Heart left ventricle (tissue), 13 donors: Measurements from ENCODE around the gene CBX6.

Experiments used
- CTCF ChIP-seq, 12 donors: fragments of 200-600 bp; sonication (generic) in 4 of 12; IDR thresholded peaks; one replicate each; pipeline versions ENCODE4 v1.5.0 to v1.8.0; 2018 to 2022; ENCODE audit warnings: antibody characterized with exemption in 12 of 12, mild to moderate bottlenecking in 5 of 12
- POLR2A ChIP-seq, 2 donors: fragments of 450-650 bp; IDR thresholded peaks; one replicate each; pipeline ENCODE4 v1.6.1; 2017; ENCODE audit warnings: antibody characterized with exemption in 2 of 2, mild to moderate bottlenecking in 2 of 2, moderate library complexity in 2 of 2
- donor health status: ischemic (EF 13 %, LVEDD 7.1; RV severe dilation, severe dysfunction).
- donor health status: DM: no; HTN: yes; CAD: no.
- donor health status: DM: no; HTN: no; CAD: no.
- donor health status: ischemic (EF 25% LVEDD 6.9; RV normal size, moderate dysfunction).
- donor health status: ischemic (EF 25% LVEDD 5.7; RV mildly dilated, moderate dysfunction).
- donor health status: ischemic (EF 35%, LVEDD 5.7; RV mildly dilated, moderate dysfunction).
- donor health status: nonischemic (EF 11% LVEDD 7.7; RV severe dilation, severe dysfunction).
- donor health status: DM: yes; HTN: yes; CAD: no.
- donor health status: PGD.
- donor health status: ischemic (EF 29% LVEDD 5.4; RV normal size, mild dysfunction).
- donor health status: nonischemic (EF 23%, LVEDD 6.1; RV moderate dilation, normal function).

- no peak for TF ChIP-seq CTCF (IDR thresholded peaks at IDR 0.05)
- TF ChIP-seq POLR2A (IDR thresholded peaks at IDR 0.05) = no peak
Observed at GRCh38 chr22:38878001-38878400, 6.0 kb upstream of the CBX6 start.
